ENCODE measurements around the gene MRPL49. TPM values are rescaled to one million over a fixed set of nuclear protein-coding genes. Genes with fewer than 3 reads are reported as not detected.
A peak's percentile ranks its signal among the peaks of the same experiment; 100 is the strongest.

Gene MRPL49
- total RNA-seq, 1 experiment from 2014 or later: 55.9 TPM

GRCh38 chr11:65133724-65134123, 11.6 kb downstream of the MRPL49 start (continued):
- no peak for TF ChIP-seq HMGXB4 (CRISPR knock-in tag; IDR thresholded peaks at IDR 0.05)
- no peak for TF ChIP-seq SMAD3 (CRISPR knock-in tag; IDR thresholded peaks at IDR 0.05; ENCODE audit: borderline replicate concordance)
- TF ChIP-seq ETV6 (CRISPR knock-in tag; IDR thresholded peaks at IDR 0.05): no peak

GRCh38 chr11:65134240-65134951, 12.3 kb downstream of the MRPL49 start, which contains the start of gene SYVN1:
TSS of gene SYVN1 (minus strand) at chr11:65134519. CDS start at chr11:65133601, 918 bp downstream.
- DNase-seq (ENCODE audit: low spot score) (peak; percentile 81), ATAC-seq (peak; percentile 63)
- Mint-ChIP-seq H3K36me3 (peaks cover 15% of the 10 kb centered on the region), H3K4me1 (peaks cover 18% of the 10 kb centered on the region), H3K4me3 (peak within 1 kb of the TSS; percentile 98), H3K9me3 (no peaks in the 10 kb centered on the region), H3K27ac (peak within 1 kb of the TSS; percentile 100), H3K27me3 (ENCODE audit: low read depth) (no peaks in the 10 kb centered on the region; the same call in 1 of the 2 replicates)
- ChIA-PET CTCF (interaction anchor here (0.7 to 3.7 kb wide), 16 partner anchors 12 to 457 kb away, joined by 3 to 40 read pairs (median 6); partner anchors contain the start of genes BATF2, CAPN1, CDC42EP2 and FAU), POLR2A (interaction anchor here (0.8 to 2.1 kb wide), 7 partner anchors 13 to 290 kb away, joined by 3 to 20 read pairs (median 4); partner anchors contain the start of genes CAPN1, FAU, MRPL49 and TM7SF2)
- TF ChIP-seq OVOL2 (CRISPR knock-in tag; IDR thresholded peaks at IDR 0.05; ENCODE audit: borderline replicate concordance) (no peak), CBFB (CRISPR knock-in tag; IDR thresholded peaks at IDR 0.05; ENCODE audit: low read depth) (no peak), SOX15 (CRISPR knock-in tag; IDR thresholded peaks at IDR 0.05) (no peak), E2F5 (CRISPR knock-in tag; IDR thresholded peaks at IDR 0.05) (no peak; the same call in 1 of the 2 replicates), GABPB1 (CRISPR knock-in tag; IDR thresholded peaks at IDR 0.05) (peak; percentile 59; the same call in 1 of the 2 replicates), RELA (CRISPR knock-in tag; IDR thresholded peaks at IDR 0.05; ENCODE audit: borderline replicate concordance) (no peak), ATF6 (CRISPR knock-in tag; IDR thresholded peaks at IDR 0.05) (no peak), EMX1 (CRISPR knock-in tag; IDR thresholded peaks at IDR 0.05) (no peak; the same call in 1 of the 2 replicates), ESRRA (CRISPR knock-in tag; IDR thresholded peaks at IDR 0.05; ENCODE audit: borderline replicate concordance) (no peak), PREB (CRISPR knock-in tag; IDR thresholded peaks at IDR 0.05; ENCODE audit: borderline replicate concordance) (no peak), AR (CRISPR knock-in tag; IDR thresholded peaks at IDR 0.05) (no peak; the same call in 1 of the 2 replicates), ZBTB43 (CRISPR knock-in tag; IDR thresholded peaks at IDR 0.05) (no peak), FOXP1 (CRISPR knock-in tag; IDR thresholded peaks at IDR 0.05; ENCODE audit: borderline replicate concordance) (peak; percentile 74), SP1 (CRISPR knock-in tag; conservative IDR thresholded peaks at IDR 0.05) (peak; percentile 77), E2F1 (CRISPR knock-in tag; IDR thresholded peaks at IDR 0.05) (no peak), MAX (CRISPR knock-in tag; IDR thresholded peaks at IDR 0.05) (peak; percentile 80; the same call in 1 of the 2 replicates), ZNF425 (CRISPR knock-in tag; conservative IDR thresholded peaks at IDR 0.05) (no peak)

Measured in WTC11 (cell line).